SK-N-SH (cell line): ENCODE measurements around the gene TLX1. TPM values are rescaled to one million over a fixed set of nuclear protein-coding genes. Genes with fewer than 3 reads are reported as not detected.

Experiments used
- CTCF ChIA-PET: fragments of 300-600, 350-600 bp; formaldehyde crosslinking; extraction: SDS; loops from one replicate; lab custom pipeline; 2021; lab: Yijun Ruan, JAX
- POLR2A ChIA-PET: fragments of 350-600 bp; sonication (Branson Sonifier 250); formaldehyde crosslinking; extraction: SDS; loops from one replicate; lab custom pipeline; 2020; ENCODE audit warnings: antibody characterized with exemption, inconsistent platforms; lab: Yijun Ruan, JAX
- DNase-seq: peaks from one replicate; pipeline ENCODE4 v3.0.0; 2012
- H2AFZ ChIP-seq: fragments of 200-600 bp; sonication (generic); 2 replicates; pipeline ENCODE4 v1.8.1; 2016; ENCODE audit warnings: antibody characterized with exemption, mild to moderate bottlenecking, low read depth
- H3F3A ChIP-seq: fragments of 200-600 bp; sonication (generic); replicated peaks from 2 replicates; pipeline ENCODE3; 2016; ENCODE audit warnings: antibody characterized with exemption, mild to moderate bottlenecking; ENCODE audit not compliant: insufficient read depth
- H3K27ac ChIP-seq, 2 experiments: fragments of 200-500 bp in 1 of 2; fragments of 200-600 bp in 1 of 2; sonication (Bioruptor generic) in 1 of 2; sonication (generic), shearing (Covaris generic) in 1 of 2; 2 replicates each; pipeline versions ENCODE4 v1.5.1 to v1.6.1; 2014 to 2016; ENCODE audit warnings: low read depth in 2 of 2, inconsistent platforms in 1 of 2, low read length in 1 of 2, mild to moderate bottlenecking in 1 of 2, mixed read lengths in 1 of 2
- H3K27me3 ChIP-seq: fragments of 200-600 bp; sonication (generic), shearing (Covaris generic); 2 replicates; pipeline ENCODE4 v1.6.1; 2016; ENCODE audit warnings: mixed run types; ENCODE audit not compliant: insufficient read depth
- H3K36me3 ChIP-seq, 2 experiments: fragments of 200-500 bp in 1 of 2; fragments of 200-600 bp in 1 of 2; sonication (Bioruptor generic) in 1 of 2; sonication (generic) in 1 of 2; replicated peaks in 1 of 2; 2 replicates each; pipeline versions ENCODE3 to v1.5.1; 2014 to 2016; ENCODE audit warnings: low read length in 1 of 2, mild to moderate bottlenecking in 1 of 2; ENCODE audit not compliant: insufficient read depth in 2 of 2, control insufficient read depth in 1 of 2
- H3K4me1 ChIP-seq, 2 experiments: fragments of 200-500 bp in 1 of 2; fragments of 200-600 bp in 1 of 2; sonication (Bioruptor generic) in 1 of 2; sonication (generic), shearing (Covaris generic) in 1 of 2; 2 replicates each; pipeline versions ENCODE4 v1.5.1 to v1.6.1; 2014 to 2016; ENCODE audit warnings: low read depth in 1 of 2, low read length in 1 of 2, mixed run types in 1 of 2; ENCODE audit not compliant: insufficient read depth in 2 of 2, control insufficient read depth in 1 of 2
- H3K4me2 ChIP-seq: fragments of 200-600 bp; sonication (generic), shearing (Covaris generic); 2 replicates; pipeline ENCODE4 v1.6.1; 2017; ENCODE audit warnings: mixed run types
- H3K4me3 ChIP-seq, 2 experiments: fragments of 200-500 bp in 1 of 2; fragments of 200-600 bp in 1 of 2; sonication (Bioruptor generic) in 1 of 2; sonication (generic), shearing (Covaris generic) in 1 of 2; 2 replicates each; pipeline versions ENCODE4 v1.5.1 to v1.8.1; 2014 to 2016; ENCODE audit warnings: low read depth in 2 of 2, inconsistent platforms in 1 of 2, low read length in 1 of 2, mild to moderate bottlenecking in 1 of 2, mixed read lengths in 1 of 2, moderate library complexity in 1 of 2
- H3K79me2 ChIP-seq: fragments of 200-600 bp; sonication (generic); 2 replicates; pipeline ENCODE4 v1.8.1; 2017; ENCODE audit warnings: mild to moderate bottlenecking; ENCODE audit not compliant: insufficient read depth
- H3K9ac ChIP-seq: fragments of 200-600 bp; sonication (generic); 2 replicates; pipeline ENCODE4 v1.6.1; 2017; ENCODE audit warnings: mixed run types
- H3K9me2 ChIP-seq: fragments of 200-600 bp; sonication (generic); 2 replicates; pipeline ENCODE4 v1.6.1; 2017; ENCODE audit warnings: mixed run types
- H3K9me3 ChIP-seq: fragments of 200-600 bp; sonication (generic); 2 replicates; pipeline ENCODE4 v1.6.1; 2017; ENCODE audit warnings: mixed run types, mild to moderate bottlenecking, moderate library complexity
- H4K20me1 ChIP-seq: fragments of 200-600 bp; sonication (generic); 2 replicates; pipeline ENCODE4 v1.6.1; 2017; ENCODE audit warnings: mild to moderate bottlenecking, mixed run types; ENCODE audit not compliant: insufficient read depth
- CTCF ChIP-seq: fragments of 200-600 bp; sonication (generic); IDR thresholded peaks from 2 replicates; pipeline ENCODE4 v1.6.1; 2017; ENCODE audit warnings: antibody characterized with exemption, mild to moderate bottlenecking, moderate library complexity
- ELF1 ChIP-seq: IDR thresholded peaks from 2 replicates; pipeline ENCODE4 v1.4.0; 2012
- EP300 ChIP-seq, 2 experiments: IDR thresholded peaks; 2 replicates each; pipeline versions ENCODE4 v1.4.0 to v1.6.1; 2012; ENCODE audit warnings: borderline replicate concordance in 1 of 2, low read depth in 1 of 2, low read length in 1 of 2
- FOXJ3 ChIP-seq: sonication (generic); formaldehyde crosslinking; IDR thresholded peaks from 2 replicates; pipeline ENCODE4 v1.5.1; 2020; ENCODE audit warnings: mild to moderate bottlenecking, missing genetic modification reagents
- FOXM1 ChIP-seq: IDR thresholded peaks from 2 replicates; pipeline ENCODE4 v1.4.0; 2012; ENCODE audit warnings: low read depth, mild to moderate bottlenecking
- GATA2 ChIP-seq: sonication (generic); formaldehyde crosslinking; IDR thresholded peaks from 2 replicates; pipeline ENCODE4 v1.5.0; 2020; ENCODE audit warnings: mild to moderate bottlenecking, missing genetic modification reagents
- MXI1 ChIP-seq: IDR thresholded peaks from 2 replicates; pipeline ENCODE4 v1.6.1; 2012; ENCODE audit warnings: mild to moderate bottlenecking, low read depth, low read length, improper control_type of control experiment
- NFIC ChIP-seq: IDR thresholded peaks from 2 replicates; pipeline ENCODE4 v1.4.0; 2012; ENCODE audit warnings: borderline replicate concordance
- POLR2AphosphoS5 ChIP-seq: IDR thresholded peaks from 2 replicates; pipeline ENCODE4 v1.6.1; 2012; ENCODE audit warnings: low read depth, low read length
- SMC3 ChIP-seq: IDR thresholded peaks from 2 replicates; pipeline ENCODE4 v1.6.1; 2012; ENCODE audit warnings: low read depth, low read length, improper control_type of control experiment
- TAF1 ChIP-seq: IDR thresholded peaks from 2 replicates; pipeline ENCODE4 v1.6.1; 2012; ENCODE audit warnings: low read depth, mild to moderate bottlenecking, low read length, moderate library complexity, borderline replicate concordance
- YY1 ChIP-seq: IDR thresholded peaks from 2 replicates; pipeline ENCODE4 v1.4.0; 2012; ENCODE audit warnings: low read depth, mild to moderate bottlenecking
- WGBS: methylation state at CpG from one replicate; pipeline ENCODE4 v1.1.6; 2017; ENCODE audit warnings: low lambda C conversion rate; 5-methylcytosine and 5-hydroxymethylcytosine counted together
- polyA plus RNA-seq, 3 experiments: library from polyadenylated mRNA; depleted of rRNA; stranded (reverse); fragments of >200 nt; gene quantifications; 2 replicates each; pipeline ENCODE4 v1.2.3, GENCODE V29; 2012
- TF ChIP-seq, protein P1 (sequence below): IDR thresholded peaks from 2 replicates; pipeline ENCODE4; 2012
- TF ChIP-seq, protein P2 (sequence below): fragments of 150-350 bp; IDR thresholded peaks from 2 replicates; pipeline ENCODE4 v1.6.1; 2016; ENCODE audit warnings: mild to moderate bottlenecking, low read depth, low read length

Gene TLX1
- polyA plus RNA-seq, 1 of the 3 experiments (the other 2 are of a cell fraction) = not detected

- Histone ChIP-seq H3K36me3 (no peaks in the 10 kb centered on the region), H3K4me3 (no peak overlapping the region), H3K9me3 (no peaks in the 10 kb centered on the region), H2AFZ (no peak overlapping the region), H3K9me2 (no peaks in the 10 kb centered on the region), H3K4me1 (peaks cover 0 to 3% of the 10 kb centered on the region in 2 experiments; a peak in 1 of 4 replicates), H3K9ac (no peak overlapping the region), H3K4me2 (no peak overlapping the region), H4K20me1 (no peaks in the 10 kb centered on the region), H3K79me2 (no peaks in the 10 kb centered on the region), H3F3A (no peaks in the 10 kb centered on the region), H3K27ac (no peak overlapping the region), H3K27me3 (peaks cover 16% of the 10 kb centered on the region)
- ChIA-PET CTCF (interaction anchor here (0.7 to 5.5 kb wide), 6 partner anchors 11 to 57 kb away, joined by 3 to 53 read pairs (median 4); no protein-coding TSS in a partner anchor), POLR2A (interaction anchor here (0.7 kb wide), 1 partner anchor 9 kb away, joined by 3 read pairs; no protein-coding TSS in a partner anchor)
- no peak for DNase-seq
- no CpG with 5 or more reads among the region's 5 CpGs for WGBS
- TF ChIP-seq FOXM1 = no peak
- TF ChIP-seq FOXJ3 (CRISPR knock-in tag) = no peak
- no peak for TF ChIP-seq EP300 (IDR thresholded peaks at IDR 0.05; ENCODE audit: borderline replicate concordance in 1 of 2, low read depth in 1 of 2, low read length in 1 of 2)
- no peak for TF ChIP-seq MXI1
- no peak for TF ChIP-seq POLR2AphosphoS5
- no peak for TF ChIP-seq GATA2
- TF ChIP-seq, protein P1, sequence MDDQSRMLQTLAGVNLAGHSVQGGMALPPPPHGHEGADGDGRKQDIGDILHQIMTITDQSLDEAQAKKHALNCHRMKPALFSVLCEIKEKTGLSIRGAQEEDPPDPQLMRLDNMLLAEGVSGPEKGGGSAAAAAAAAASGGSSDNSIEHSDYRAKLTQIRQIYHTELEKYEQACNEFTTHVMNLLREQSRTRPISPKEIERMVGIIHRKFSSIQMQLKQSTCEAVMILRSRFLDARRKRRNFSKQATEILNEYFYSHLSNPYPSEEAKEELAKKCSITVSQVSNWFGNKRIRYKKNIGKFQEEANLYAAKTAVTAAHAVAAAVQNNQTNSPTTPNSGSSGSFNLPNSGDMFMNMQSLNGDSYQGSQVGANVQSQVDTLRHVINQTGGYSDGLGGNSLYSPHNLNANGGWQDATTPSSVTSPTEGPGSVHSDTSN = no peak
- TF ChIP-seq ELF1 = no peak
- no peak for TF ChIP-seq TAF1
- TF ChIP-seq, protein P2, sequence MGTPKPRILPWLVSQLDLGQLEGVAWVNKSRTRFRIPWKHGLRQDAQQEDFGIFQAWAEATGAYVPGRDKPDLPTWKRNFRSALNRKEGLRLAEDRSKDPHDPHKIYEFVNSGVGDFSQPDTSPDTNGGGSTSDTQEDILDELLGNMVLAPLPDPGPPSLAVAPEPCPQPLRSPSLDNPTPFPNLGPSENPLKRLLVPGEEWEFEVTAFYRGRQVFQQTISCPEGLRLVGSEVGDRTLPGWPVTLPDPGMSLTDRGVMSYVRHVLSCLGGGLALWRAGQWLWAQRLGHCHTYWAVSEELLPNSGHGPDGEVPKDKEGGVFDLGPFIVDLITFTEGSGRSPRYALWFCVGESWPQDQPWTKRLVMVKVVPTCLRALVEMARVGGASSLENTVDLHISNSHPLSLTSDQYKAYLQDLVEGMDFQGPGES = no peak
- TF ChIP-seq CTCF = no peak
- no peak for TF ChIP-seq NFIC
- TF ChIP-seq SMC3 = no peak
- TF ChIP-seq, all 33 proteins: peak for 0
These were observed 23.3 kb upstream of the TLX1 start for GRCh38 chr10:101107771-101108170.

DNA sequence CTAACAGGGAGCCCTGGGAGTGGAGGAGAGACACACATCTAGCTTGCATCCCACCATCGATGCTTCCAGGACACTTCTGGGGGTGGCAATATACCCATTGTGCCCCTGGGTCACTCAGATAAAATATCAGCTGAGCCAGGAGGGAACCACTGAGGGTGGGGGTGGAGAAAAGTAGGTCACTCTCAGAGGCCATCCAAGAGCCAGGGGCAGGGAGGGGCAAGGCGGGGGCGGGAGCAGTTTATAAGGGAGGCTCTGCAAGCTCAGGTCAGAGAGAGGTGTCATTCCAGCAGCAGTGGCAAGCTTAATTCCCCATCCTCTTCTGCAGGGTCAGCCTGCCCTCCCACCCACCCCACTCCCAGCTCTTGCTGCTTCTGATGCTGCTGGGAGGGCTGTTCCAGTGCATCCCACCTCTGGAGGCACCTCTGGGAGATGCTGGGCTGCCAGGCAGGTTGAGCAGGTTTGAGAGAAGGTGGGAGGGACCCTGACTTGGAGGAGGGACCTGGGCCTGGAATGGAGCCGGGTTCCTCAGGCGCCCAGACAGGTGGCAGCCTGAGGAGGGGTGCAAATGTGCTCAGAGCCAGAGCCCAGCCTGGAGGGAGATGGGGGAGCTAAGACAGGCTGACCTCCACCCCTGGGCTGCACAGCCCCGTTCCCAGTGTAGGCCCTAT is 20.1 kb upstream of the TLX1 start:
- POLR2A ChIA-PET = no interaction called here
- H3K27me3 ChIP-seq = peaks cover 34% of the 10 kb centered on the region

More for the DNA sequence above, 20.1 kb upstream of the TLX1 start:
- H2AFZ ChIP-seq = no peak overlapping the region
- H3K4me2 ChIP-seq = no peak overlapping the region
- no peaks in the 10 kb centered on the region for H3F3A ChIP-seq
- CTCF ChIA-PET = interaction anchor here (0.9 to 5.5 kb wide), 6 partner anchors 9 to 31 kb away, joined by 3 to 53 read pairs (median 5); no protein-coding TSS in a partner anchor
- peaks cover 0 to 12% of the 10 kb centered on the region in 2 experiments; a peak in 1 of 4 replicates for H3K4me1 ChIP-seq
- H3K9me3 ChIP-seq = no peaks in the 10 kb centered on the region
- no peaks in the 10 kb centered on the region for H3K79me2 ChIP-seq
- H3K27ac ChIP-seq = no peak overlapping the region
- no peaks in the 10 kb centered on the region for H4K20me1 ChIP-seq
- DNase-seq = no peak
- H3K36me3 ChIP-seq = no peaks in the 10 kb centered on the region
- H3K9me2 ChIP-seq = no peaks in the 10 kb centered on the region
- H3K4me3 ChIP-seq = no peak overlapping the region
- no peak overlapping the region for H3K9ac ChIP-seq
- 41% methylated on average over 6 of the region's 6 CpGs for WGBS
- TF ChIP-seq YY1 = no peak
